Stimulated activated CD8-positive, alpha-beta memory T cell treated with anti-CD3 and anti-CD28 coated beads, Interleukin-4, amount 100 ng/mL, for 48 hours (primary cell): ENCODE results near the gene THAP2.

Source experiments
- DNase-seq: peaks from one replicate; pipeline ENCODE4 v3.0.0-alpha.2; 2020

Gene THAP2

DNA sequence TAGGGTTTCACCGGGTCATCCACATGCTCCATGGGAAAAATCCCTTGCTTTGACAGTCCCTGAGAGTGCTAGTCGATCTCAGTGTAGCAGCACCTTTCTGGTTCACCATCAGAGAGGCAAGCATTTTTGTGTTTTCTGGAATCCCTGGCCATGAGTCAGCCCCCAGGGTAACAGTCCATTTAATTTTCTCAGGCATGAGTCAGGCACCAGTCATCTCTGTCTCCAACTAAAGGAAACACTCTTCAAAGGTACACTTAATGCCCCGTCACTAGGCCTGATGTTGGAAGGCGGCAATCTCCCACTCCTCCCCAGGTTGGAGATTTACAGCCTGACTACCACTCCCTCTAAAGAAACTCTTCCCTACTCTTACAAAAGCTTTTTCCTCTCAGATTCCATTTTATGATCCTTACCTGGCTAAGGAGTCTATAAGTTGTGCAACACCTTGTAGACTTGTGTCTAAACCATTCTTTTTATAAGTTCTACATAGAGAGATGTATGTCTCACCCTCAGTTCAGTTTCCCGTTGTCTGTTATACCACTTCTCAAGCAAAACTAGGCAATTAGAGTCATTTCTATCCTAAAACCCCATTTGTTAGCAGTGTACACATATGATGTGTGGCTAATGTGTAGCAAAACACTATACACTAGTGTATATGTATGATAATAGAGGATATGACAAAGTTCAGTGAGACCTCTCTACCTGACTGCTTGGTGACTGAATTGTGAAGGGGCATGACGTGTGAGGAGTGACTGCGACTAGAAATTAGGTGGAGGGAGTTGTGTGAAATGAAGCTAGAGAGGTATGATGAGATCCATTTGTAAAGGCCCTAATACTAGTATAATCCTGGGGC, 46.4 kb downstream of the THAP2 start:
- no peak for DNase-seq

DNA sequence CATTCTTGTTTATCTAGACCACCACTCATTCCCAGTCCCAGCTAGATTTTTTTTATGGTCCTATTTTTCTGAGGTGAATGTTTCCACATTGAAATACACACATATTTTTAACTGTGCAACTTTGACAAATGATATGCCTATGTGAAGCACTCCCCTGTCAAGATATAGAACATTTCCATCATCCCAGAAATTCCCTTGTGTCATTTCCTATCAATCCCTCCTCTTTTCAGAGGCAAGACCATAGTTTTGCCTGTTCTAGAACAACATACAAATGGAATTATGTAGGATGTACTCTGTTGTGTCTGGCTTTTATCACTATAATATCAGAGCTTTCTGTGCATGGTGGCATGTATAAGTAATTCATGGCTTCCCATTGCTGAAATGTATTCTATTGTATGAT, 54.5 kb downstream of the THAP2 start:
- DNase-seq, result no peak

- DNase-seq, result no peak
Observed at GRCh38 chr12:71719647-71720370, 55.7 kb downstream of the THAP2 start.

DNA sequence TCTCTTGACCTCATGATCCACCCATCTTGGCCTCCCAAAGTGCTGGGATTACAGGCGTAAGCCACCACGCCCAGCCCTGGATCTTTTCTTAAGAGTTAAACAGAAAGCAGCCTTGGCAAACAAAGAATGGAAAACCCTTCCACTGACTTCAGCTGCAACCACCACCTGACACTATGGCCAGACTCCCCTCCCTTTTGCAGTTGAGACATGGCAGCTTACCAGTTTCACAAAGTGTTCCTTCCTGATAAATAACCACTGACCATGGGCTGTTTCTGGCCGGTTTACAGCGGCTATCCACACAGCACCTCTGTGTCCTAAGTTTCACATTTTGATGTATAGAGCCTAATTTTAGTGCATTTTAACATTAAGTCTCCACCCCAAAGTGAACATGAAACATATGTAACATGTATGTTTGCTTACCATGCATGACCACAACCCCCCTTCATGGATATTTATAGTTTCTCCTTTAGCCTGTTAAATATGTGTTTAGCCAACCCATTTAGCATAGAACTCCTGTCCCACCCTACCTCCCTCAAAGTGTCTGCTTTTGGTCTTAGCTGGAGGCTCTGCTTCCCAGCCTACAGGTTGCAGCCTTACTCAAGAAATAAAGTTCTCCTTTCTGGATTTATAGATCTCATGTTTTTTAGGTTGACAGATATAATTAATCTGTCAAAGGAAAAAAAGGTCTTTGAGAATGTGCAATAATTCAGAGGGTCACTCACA, 57.8 kb downstream of the THAP2 start:
- no peak for DNase-seq

DNA sequence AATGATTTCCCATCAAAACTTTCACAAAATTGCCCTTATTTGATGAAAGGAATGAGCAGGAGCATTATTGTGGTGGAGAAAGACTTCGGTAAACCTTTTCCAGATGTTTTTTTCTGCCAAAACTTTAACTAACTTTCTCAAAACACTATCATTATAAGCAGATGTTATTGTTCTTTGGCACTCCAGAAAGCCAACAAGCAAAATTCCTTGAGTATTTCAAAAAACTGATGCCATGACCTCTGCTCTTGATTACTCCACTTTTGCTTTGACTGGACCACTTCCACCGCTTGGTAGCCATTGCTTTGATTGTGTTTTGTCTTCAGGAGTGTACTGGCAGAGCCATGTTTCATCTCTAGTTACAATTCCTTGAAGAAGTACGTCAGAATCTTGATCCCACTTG, 60.9 kb downstream of the THAP2 start:
- no peak for DNase-seq

DNA sequence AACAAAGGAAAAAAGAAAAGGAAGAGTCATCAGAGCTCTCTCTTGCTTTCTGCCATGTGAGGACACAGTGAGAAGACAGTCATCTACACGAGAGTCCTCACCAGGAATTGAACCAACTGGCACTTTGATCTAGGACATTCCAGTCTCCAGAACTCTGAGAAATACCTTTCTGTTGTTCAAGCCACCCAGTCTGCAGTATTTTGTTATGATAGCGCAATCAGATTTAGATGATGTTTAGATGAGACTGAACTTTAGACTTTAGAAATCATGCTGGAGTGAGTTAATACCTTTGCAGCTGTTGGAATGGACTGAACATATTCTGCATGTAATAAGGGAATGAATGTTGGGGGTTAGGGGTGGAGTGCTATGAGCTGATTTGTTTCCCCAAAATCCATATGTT, 62.4 kb downstream of the THAP2 start:
- DNase-seq, result no peak

GRCh38 chr12:71727958-71728357, 63.9 kb downstream of the THAP2 start:
- no peak for DNase-seq
